ENCODE data around the gene CC2D1B. TPM values are rescaled to one million over a fixed set of nuclear protein-coding genes. Genes with fewer than 3 reads are reported as not detected.
A peak's percentile ranks its signal among the peaks of the same experiment; 100 is the strongest.

Gene CC2D1B
- total and polyA plus RNA-seq, 9 of the 15 experiments (the other 6 are each of a cell fraction or from before 2014, with no cell fraction given): 1.2 to 33.6 (median 25.5) TPM

GRCh38 chr1:52358851-52359497 lies 7.0 kb downstream of the CC2D1B start:
- 97% methylated on average over 17 of the region's 18 CpGs for WGBS (ENCODE audit: insufficient coverage, low coverage, missing lambda C conversion rate)
- CTCF ChIA-PET (ENCODE audit: low intra/inter-chr PET ratio): no interaction called here
- no peaks in the 10 kb centered on the region for H3K9me1 ChIP-seq (ENCODE audit: control insufficient read depth, insufficient read depth, low read length)
- H3K27ac ChIP-seq (ENCODE audit: extremely low read depth, low read depth, low read length): no peak overlapping the region
- no peak for ATAC-seq
- no peaks in the 10 kb centered on the region for H3K27me3 ChIP-seq (ENCODE audit: control insufficient read depth in 2 of 2, insufficient read depth in 2 of 2, low read length in 2 of 2)
- intact Hi-C loops (cut with micrococcal nuclease): no loop called here
- no peaks in the 10 kb centered on the region for H3K9me3 ChIP-seq (replicated peaks; ENCODE audit: control insufficient read depth, insufficient read depth, low read depth, low read length)
- BruUV-seq (replicated peaks): no TSS peak
- in situ Hi-C loops (cut with MboI): no loop called here
- H3K9ac ChIP-seq (ENCODE audit: insufficient read depth in 1 of 2, low read depth in 2 of 2, low read length in 2 of 2): peak overlapping the region in 1 of 2 experiments; percentile 57; a peak in 1 of 4 replicates
- POLR2A ChIA-PET: interaction anchor here (1.1 to 2.7 kb wide), 3 partner anchors 8 to 10 kb away, joined by 4 to 12 read pairs (median 8); no protein-coding TSS in a partner anchor
- peaks cover 3% of the 10 kb centered on the region; the same call in 1 of the 2 replicates for H4K20me1 ChIP-seq (replicated peaks; ENCODE audit: control insufficient read depth, insufficient read depth, low read length)
- H3K79me2 ChIP-seq (ENCODE audit: control insufficient read depth, insufficient read depth, low read length): peaks cover 2% of the 10 kb centered on the region
- no peak for TF ChIP-seq ETV5 (CRISPR knock-in tag; IDR thresholded peaks at IDR 0.05; ENCODE audit: low read depth)
- no peak for TF ChIP-seq HDAC2 (IDR thresholded peaks at IDR 0.05)
- peak; percentile 58 for TF ChIP-seq RBFOX2 (IDR thresholded peaks at IDR 0.05; ENCODE audit: low read depth, low read length)
- TF ChIP-seq POLR2G (IDR thresholded peaks at IDR 0.05; ENCODE audit: low read depth, low read length): peak; percentile 65
- no peak overlapping the region for H3K4me3 ChIP-seq
- H3K36me3 ChIP-seq (ENCODE audit: control insufficient read depth, insufficient read depth, low read length): peaks cover 97% of the 10 kb centered on the region
- FAIRE-seq: no peak
- H3K4me1 ChIP-seq (replicated peaks in 1 of 2; ENCODE audit: control insufficient read depth in 2 of 2, insufficient read depth in 2 of 2, low read length in 2 of 2): peaks cover 0 to 3% of the 10 kb centered on the region in 2 experiments; a peak in 2 of 5 replicates
- H3K4me2 ChIP-seq (ENCODE audit: insufficient read depth, low read length): no peak overlapping the region
- DNase-seq (ENCODE audit: extremely low read depth in 1 of 4, low spot score in 3 of 4): no peak
- no peak overlapping the region for H2AFZ ChIP-seq (ENCODE audit: low read depth, low read length)

DNA sequence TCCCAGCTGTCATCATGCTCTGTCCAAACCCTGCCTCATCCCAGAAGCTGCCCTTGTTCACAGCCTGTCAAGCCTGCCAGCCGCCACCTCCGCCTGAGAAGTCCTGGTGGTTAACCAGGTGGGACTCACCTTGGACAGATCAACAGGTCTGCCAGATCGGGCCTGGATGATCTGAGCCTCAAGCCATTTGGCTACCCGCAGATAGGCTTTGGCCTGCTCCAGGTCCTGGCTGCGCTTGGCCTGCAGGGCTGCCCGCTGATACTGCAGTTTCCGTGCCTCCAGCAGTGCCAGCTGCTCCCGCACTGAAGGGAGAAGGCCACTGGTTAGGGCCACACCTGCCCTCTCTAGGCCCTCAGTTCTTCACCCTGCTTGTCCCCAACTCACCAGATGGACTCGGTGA lies 8.6 kb downstream of the CC2D1B start:
- Histone ChIP-seq H3K4me2 (ENCODE audit: insufficient read depth, low read length) (no peak overlapping the region), H3K27ac (ENCODE audit: extremely low read depth, low read depth, low read length) (no peak overlapping the region), H3K4me3 (no peak overlapping the region), H2AFZ (ENCODE audit: low read depth, low read length) (no peak overlapping the region), H3K9ac (ENCODE audit: insufficient read depth in 1 of 2, low read depth in 2 of 2, low read length in 2 of 2) (peak overlapping the region in 1 of 2 experiments; percentile 14; a peak in 1 of 4 replicates), H4K20me1 (replicated peaks; ENCODE audit: control insufficient read depth, insufficient read depth, low read length) (peaks cover 3% of the 10 kb centered on the region; the same call in 1 of the 2 replicates), H3K9me3 (replicated peaks; ENCODE audit: control insufficient read depth, insufficient read depth, low read depth, low read length) (no peaks in the 10 kb centered on the region), H3K36me3 (ENCODE audit: control insufficient read depth, insufficient read depth, low read length) (peaks cover 100% of the 10 kb centered on the region), H3K27me3 (ENCODE audit: control insufficient read depth in 2 of 2, insufficient read depth in 2 of 2, low read length in 2 of 2) (no peaks in the 10 kb centered on the region), H3K79me2 (ENCODE audit: control insufficient read depth, insufficient read depth, low read length) (no peaks in the 10 kb centered on the region), H3K9me1 (ENCODE audit: control insufficient read depth, insufficient read depth, low read length) (no peaks in the 10 kb centered on the region), H3K4me1 (replicated peaks in 1 of 2; ENCODE audit: control insufficient read depth in 2 of 2, insufficient read depth in 2 of 2, low read length in 2 of 2) (peaks cover 0 to 2% of the 10 kb centered on the region in 2 experiments; a peak in 2 of 5 replicates)
- in situ Hi-C loops (cut with MboI): no loop called here
- ATAC-seq (no peak), FAIRE-seq (no peak), DNase-seq (ENCODE audit: extremely low read depth in 1 of 4, low spot score in 3 of 4) (no peak)
- WGBS (ENCODE audit: insufficient coverage, low coverage, missing lambda C conversion rate): 95% methylated on average over 9 of the region's 9 CpGs
- TF ChIP-seq POLR2G (IDR thresholded peaks at IDR 0.05; ENCODE audit: low read depth, low read length): peak; percentile 54
- peak; percentile 63 for TF ChIP-seq RBFOX2 (IDR thresholded peaks at IDR 0.05; ENCODE audit: low read depth, low read length)
- peak; percentile 40 for TF ChIP-seq POLR2A (conservative IDR thresholded peaks at IDR 0.05)
- TF ChIP-seq GMEB1 (CRISPR knock-in tag; IDR thresholded peaks at IDR 0.05): no peak
- ChIA-PET POLR2A (interaction anchor here (0.6 to 1.8 kb wide), 5 partner anchors 9 to 1506 kb away, joined by 3 to 8 read pairs (median 4); partner anchors contain the start of gene CC2D1B), CTCF (ENCODE audit: low intra/inter-chr PET ratio) (no interaction called here)
- intact Hi-C loops (cut with micrococcal nuclease): no loop called here
- BruUV-seq (replicated peaks): no TSS peak
